HepG2 (cell line): Measurements from ENCODE around the gene GP1BA. TPM values are rescaled to one million over a fixed set of nuclear protein-coding genes. Genes with fewer than 3 reads are reported as not detected.
A peak's percentile ranks its signal among the peaks of the same experiment; 100 is the strongest.
"Not testable (repeated sequence)": the region's sequence is repeated elsewhere in the genome, so short reads cannot be mapped to it uniquely, and the experiment has no call there.

Experiments
- ATAC-seq: fragments of 200-7000 bp; cut with Tn5 transposase; 3 replicates; pipeline ENCODE4 v1.9.1; 2020; ENCODE audit warnings: mild to moderate bottlenecking, moderate library complexity
- BruUV-seq: library from RNA; stranded (reverse); fragments of 400-500 nt; replicated peaks from 2 replicates; lab custom pipeline; 2021; lab: Mats Ljungman, UMichigan
- CTCF ChIA-PET: fragments of 300-600 bp; formaldehyde crosslinking; extraction: SDS; loops from one replicate; lab custom pipeline; 2021; ENCODE audit warnings: low total read pairs, inconsistent platforms, low intra/inter-chr PET ratio; lab: Yijun Ruan, JAX
- POLR2A ChIA-PET: fragments of 350-600 bp; sonication (Branson Sonifier 250); formaldehyde crosslinking; loops from one replicate; lab custom pipeline; 2020; ENCODE audit warnings: antibody characterized with exemption, inconsistent platforms; lab: Yijun Ruan, JAX
- DNase-seq: peaks from one replicate; pipeline ENCODE4 v3.0.0-alpha.2; 2015; ENCODE audit warnings: low spot score
- FAIRE-seq: peaks from 3 replicates; lab custom pipeline; 2011; peaks lifted over from hg19 to GRCh38; lab: Jason Lieb, UNC
- H2AFZ ChIP-seq: one replicate; pipeline ENCODE4 v1.6.1; 2011; ENCODE audit warnings: low read length, inconsistent platforms
- H3K27ac ChIP-seq: fragments of 300-600 bp; 3 replicates; pipeline ENCODE4 v1.8.0; 2011; ENCODE audit warnings: mixed run types, mild to moderate bottlenecking, mixed read lengths, low read length, inconsistent platforms; ENCODE audit not compliant: insufficient read depth; ENCODE audit errors: extremely low read length
- H3K27me3 ChIP-seq, 2 experiments: fragments of 200-600 bp in 1 of 2; 2 replicates in 1 of 2; 3 replicates in 1 of 2; pipeline versions ENCODE4 v1.6.0 to v1.8.0; 2011; ENCODE audit warnings: low read length in 2 of 2, mild to moderate bottlenecking in 2 of 2, moderate library complexity in 2 of 2, inconsistent platforms in 1 of 2; ENCODE audit not compliant: insufficient read depth in 2 of 2, control insufficient read depth in 1 of 2
- H3K36me3 ChIP-seq, 2 experiments: fragments of 200-600 bp in 1 of 2; replicated peaks in 1 of 2; 2 replicates in 1 of 2; 3 replicates in 1 of 2; pipeline versions ENCODE4 v1.5.1 to v1.8.0; 2011; ENCODE audit warnings: low read length in 2 of 2, inconsistent platforms in 1 of 2; ENCODE audit not compliant: insufficient read depth in 2 of 2, control insufficient read depth in 1 of 2
- H3K4me1 ChIP-seq: 2 replicates; pipeline ENCODE4 v1.5.1; 2012; ENCODE audit warnings: low read length, inconsistent platforms; ENCODE audit not compliant: insufficient read depth
- H3K4me2 ChIP-seq: 2 replicates; pipeline ENCODE4 v1.6.0; 2011; ENCODE audit warnings: low read depth, low read length, inconsistent platforms
- H3K4me3 ChIP-seq, 3 experiments: fragments of 200-600 bp in 1 of 3; sonication (generic), shearing (Covaris generic) in 1 of 3; replicated peaks in 1 of 3; 2 replicates each; pipeline ENCODE4 v1.5.1; 2011 to 2016; ENCODE audit warnings: low read length in 3 of 3, inconsistent platforms in 2 of 3, low read depth in 2 of 3, mild to moderate bottlenecking in 2 of 3, control low read depth in 1 of 3, mixed read lengths in 1 of 3; ENCODE audit not compliant: insufficient read depth in 1 of 3
- H3K79me2 ChIP-seq: one replicate; pipeline ENCODE4 v1.6.1; 2011; ENCODE audit warnings: low read length, inconsistent platforms; ENCODE audit not compliant: insufficient read depth
- H3K9ac ChIP-seq: 2 replicates; pipeline ENCODE4 v1.6.0; 2011; ENCODE audit warnings: mild to moderate bottlenecking, low read depth, low read length, inconsistent platforms; ENCODE audit not compliant: insufficient read depth
- H3K9me3 ChIP-seq: 2 replicates; pipeline ENCODE4 v1.5.1; 2012; ENCODE audit warnings: mild to moderate bottlenecking, low read length
- H4K20me1 ChIP-seq: 2 replicates; pipeline ENCODE4 v1.6.0; 2011; ENCODE audit warnings: inconsistent platforms, mild to moderate bottlenecking, low read length, moderate library complexity; ENCODE audit not compliant: insufficient read depth
- FUBP1 ChIP-seq: sonication (generic); formaldehyde crosslinking; IDR thresholded peaks from 2 replicates; pipeline ENCODE4 v1.5.1; 2020; ENCODE audit warnings: missing genetic modification reagents, mild to moderate bottlenecking, borderline replicate concordance
- HOXA7 ChIP-seq: sonication (generic); formaldehyde crosslinking; IDR thresholded peaks from 2 replicates; pipeline ENCODE4 v1.8.1; 2022; ENCODE audit warnings: mild to moderate bottlenecking, missing genetic modification reagents, moderate library complexity
- HOXA9 ChIP-seq: sonication (generic); formaldehyde crosslinking; IDR thresholded peaks from 2 replicates; pipeline ENCODE4 v1.8.1; 2022; ENCODE audit warnings: missing genetic modification reagents, mild to moderate bottlenecking, moderate library complexity, borderline replicate concordance
- IRF1 ChIP-seq: sonication (generic); formaldehyde crosslinking; IDR thresholded peaks from 2 replicates; pipeline ENCODE4 v1.4.0; 2020; ENCODE audit warnings: low read depth, mild to moderate bottlenecking, missing genetic modification reagents
- LCORL ChIP-seq, 2 experiments: fragments of 450-650 bp in 1 of 2; sonication (generic) in 1 of 2; formaldehyde crosslinking in 1 of 2; IDR thresholded peaks; 2 replicates each; pipeline versions ENCODE4 v1.5.0 to v1.6.1; 2017 to 2020; ENCODE audit warnings: antibody characterized with exemption in 1 of 2, missing genetic modification reagents in 1 of 2
- NCOA5 ChIP-seq: sonication (generic); formaldehyde crosslinking; IDR thresholded peaks from 2 replicates; pipeline ENCODE4 v1.4.0; 2020; ENCODE audit warnings: missing genetic modification reagents
- NR2C2 ChIP-seq: sonication (generic); formaldehyde crosslinking; IDR thresholded peaks from 2 replicates; pipeline ENCODE4 v1.4.0; 2020; ENCODE audit warnings: missing genetic modification reagents, mild to moderate bottlenecking, moderate library complexity, borderline replicate concordance
- RCOR2 ChIP-seq: IDR thresholded peaks from 2 replicates; pipeline ENCODE4 v1.6.1; 2016; ENCODE audit warnings: missing biosample characterization, missing genetic modification reagents
- SOX13 ChIP-seq, 3 experiments: fragments of 450-650 bp in 1 of 3; sonication (generic) in 1 of 3; formaldehyde crosslinking in 1 of 3; IDR thresholded peaks in 2 of 3; conservative IDR thresholded peaks in 1 of 3; 2 replicates each; pipeline versions ENCODE4 v1.5.0 to v1.6.1; 2016 to 2020; ENCODE audit warnings: antibody characterized with exemption in 1 of 3, mild to moderate bottlenecking in 1 of 3, missing compliant biosample characterization in 1 of 3, missing genetic modification reagents in 1 of 3, moderate library complexity in 1 of 3
- SP140L ChIP-seq: sonication (generic); formaldehyde crosslinking; IDR thresholded peaks from 2 replicates; pipeline ENCODE4 v1.4.0; 2020; ENCODE audit warnings: missing genetic modification reagents, borderline replicate concordance
- TBX2 ChIP-seq: sonication (generic); formaldehyde crosslinking; IDR thresholded peaks from 2 replicates; pipeline ENCODE4 v1.5.0; 2020; ENCODE audit warnings: missing genetic modification reagents, mild to moderate bottlenecking, borderline replicate concordance
- TCF7 ChIP-seq: sonication (generic); IDR thresholded peaks from 2 replicates; pipeline ENCODE4 v1.6.1; 2016; ENCODE audit warnings: antibody characterized with exemption, low read depth
- TP53 ChIP-seq: sonication (generic); formaldehyde crosslinking; conservative IDR thresholded peaks from 2 replicates; pipeline ENCODE4 v1.4.0; 2020; ENCODE audit warnings: missing genetic modification reagents
- ZBTB7A ChIP-seq: sonication (generic); formaldehyde crosslinking; IDR thresholded peaks from 2 replicates; pipeline ENCODE4 v1.8.0; 2022; ENCODE audit warnings: mild to moderate bottlenecking, missing genetic modification reagents
- ZNF121 ChIP-seq: sonication (generic); formaldehyde crosslinking; IDR thresholded peaks from 2 replicates; pipeline ENCODE4 v1.5.0; 2020; ENCODE audit warnings: mild to moderate bottlenecking, missing genetic modification reagents
- ZNF230 ChIP-seq: sonication (generic); formaldehyde crosslinking; IDR thresholded peaks from 2 replicates; pipeline ENCODE4 v1.4.0; 2020; ENCODE audit warnings: mild to moderate bottlenecking, missing genetic modification reagents
- ZNF558 ChIP-seq: sonication (generic); formaldehyde crosslinking; IDR thresholded peaks from 2 replicates; pipeline ENCODE4 v1.9.0; 2022; ENCODE audit warnings: mild to moderate bottlenecking, missing genetic modification reagents, borderline replicate concordance
- ZNF710 ChIP-seq: sonication (generic); formaldehyde crosslinking; IDR thresholded peaks from 2 replicates; pipeline ENCODE4 v1.5.0; 2020; ENCODE audit warnings: mild to moderate bottlenecking, missing genetic modification reagents, borderline replicate concordance
- in situ Hi-C: cut with HindIII; loops from 2 replicates; pipeline ENCODE4 v1.10.0; 2017; ENCODE audit warnings: low pct_unique_long_range_greater_than_20kb; ENCODE audit not compliant: extremely low pct_ligation_motif_present
- intact Hi-C: fragments of 100-400 bp; cut with micrococcal nuclease; formaldehyde crosslinking; loops from one replicate; pipeline ENCODE4 v1.10.0; 2022; ENCODE audit not compliant: unreplicated experiment
- polyA plus RNA-seq, 8 experiments: library from polyadenylated mRNA; depleted of rRNA in 3 of 8; stranded (reverse) in 7 of 8; unstranded in 1 of 8; fragments of >200 nt; fragmentation: Illumina TruSeq in 4 of 8; extraction: Trizol in 4 of 8; gene quantifications; 2 replicates each; pipeline versions ENCODE4 v1.2.1 to v1.2.3, GENCODE V29; 2011 to 2016; ENCODE audit warnings: low read depth in 4 of 8, missing spikeins in 1 of 8, mixed read lengths in 1 of 8; ENCODE audit not compliant: insufficient read depth in 1 of 8
- total RNA-seq, 5 experiments: library from RNA; depleted of rRNA; stranded (reverse); fragments of >200 nt; fragmentation: Illumina TruSeq; extraction: Trizol; gene quantifications; 2 replicates each; pipeline ENCODE4 v1.2.3, GENCODE V29; 2016; ENCODE audit warnings: low read depth in 1 of 5

Gene GP1BA
- total and polyA plus RNA-seq, 2 of the 13 experiments (the other 11 are each of a cell fraction or from before 2014, with no cell fraction given), result not detected

- TF ChIP-seq ZNF710 (CRISPR knock-in tag) (no peak), LCORL (IDR thresholded peaks at IDR 0.05) (no peak), LCORL (CRISPR knock-in tag; IDR thresholded peaks at IDR 0.05) (no peak), TCF7 (no peak), ZNF121 (no peak), NCOA5 (no peak), ZBTB7A (0 out of 2 replicates have a peak, but pooled peaks have one; percentile 38), ZNF230 (CRISPR knock-in tag) (no peak), IRF1 (CRISPR knock-in tag) (no peak), FUBP1 (CRISPR knock-in tag) (no peak), TP53 (CRISPR knock-in tag) (no peak), ZNF558 (no peak), HOXA7 (CRISPR knock-in tag) (no peak), SP140L (CRISPR knock-in tag) (no peak), TBX2 (CRISPR knock-in tag) (0 out of 2 replicates have a peak, but pooled peaks have one; percentile 17), NR2C2 (no peak), RCOR2 (no peak), HOXA9 (no peak), SOX13 (IDR thresholded peaks at IDR 0.05) (no peak), SOX13 (CRISPR knock-in tag; conservative IDR thresholded peaks at IDR 0.05 in 1 of 2, IDR thresholded peaks at IDR 0.05 in 1 of 2) (no peak)
Observed at GRCh38 chr17:4903051-4903818, 28.8 kb upstream of the GP1BA start, which contains the start of gene CHRNE (continued).

- H3K4me2 ChIP-seq, H3K79me2 ChIP-seq, POLR2A ChIA-PET, H3K9me3 ChIP-seq, H3K27me3 ChIP-seq, ATAC-seq, H3K27ac ChIP-seq, H3K4me3 ChIP-seq, H2AFZ ChIP-seq, FAIRE-seq, H3K9ac ChIP-seq, H4K20me1 ChIP-seq, CTCF ChIA-PET, DNase-seq, H3K36me3 ChIP-seq, BruUV-seq: not testable (repeated sequence)
- in situ Hi-C loops, result loop anchor here (10.0 kb wide), 1 partner anchor 148 kb away; no protein-coding TSS in a partner anchor
- intact Hi-C loops, result loop anchor here (5.0 to 10.0 kb wide), 3 partner anchors 46 to 158 kb away; partner anchors contain the start of genes ENO3 and SPAG7
- H3K4me1 ChIP-seq, result peaks cover 69% of the 10 kb centered on the region
Observed at GRCh38 chr17:4906642-4907041, 25.4 kb upstream of the GP1BA start.
